ENCODE measurements around the gene OVCA2. TPM values are rescaled to one million over a fixed set of nuclear protein-coding genes. Genes with fewer than 3 reads are reported as not detected.

Gene OVCA2
- total RNA-seq, 1 donor from 2014 or later: 21.4 TPM

DNA sequence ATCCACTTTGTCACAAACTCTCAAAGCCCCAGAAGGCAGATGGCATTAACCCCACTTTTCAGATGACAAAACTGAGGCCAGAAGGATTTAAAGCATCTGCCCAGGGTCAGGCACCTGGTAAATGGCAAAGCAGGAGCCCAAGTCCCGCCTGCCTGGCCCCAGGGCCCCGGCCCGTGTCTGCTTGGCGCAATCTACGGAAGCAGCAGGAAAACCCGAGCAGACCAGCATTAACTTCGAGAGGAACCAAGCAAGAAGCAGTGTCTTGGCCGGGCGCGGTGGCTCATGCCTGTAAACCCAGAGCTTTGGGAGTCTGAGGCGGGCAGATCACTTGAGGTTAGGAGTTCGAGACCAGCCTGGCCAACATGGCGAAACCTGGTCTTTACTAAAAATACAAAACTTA lies 38.3 kb upstream of the OVCA2 start:
- peaks cover 12% of the 10 kb centered on the region for H3K4me1 ChIP-seq
- no peaks in the 10 kb centered on the region for H3K36me3 ChIP-seq
- H3K27me3 ChIP-seq: no peaks in the 10 kb centered on the region
- H3K9me3 ChIP-seq: no peaks in the 10 kb centered on the region
- TF ChIP-seq, protein P1, sequence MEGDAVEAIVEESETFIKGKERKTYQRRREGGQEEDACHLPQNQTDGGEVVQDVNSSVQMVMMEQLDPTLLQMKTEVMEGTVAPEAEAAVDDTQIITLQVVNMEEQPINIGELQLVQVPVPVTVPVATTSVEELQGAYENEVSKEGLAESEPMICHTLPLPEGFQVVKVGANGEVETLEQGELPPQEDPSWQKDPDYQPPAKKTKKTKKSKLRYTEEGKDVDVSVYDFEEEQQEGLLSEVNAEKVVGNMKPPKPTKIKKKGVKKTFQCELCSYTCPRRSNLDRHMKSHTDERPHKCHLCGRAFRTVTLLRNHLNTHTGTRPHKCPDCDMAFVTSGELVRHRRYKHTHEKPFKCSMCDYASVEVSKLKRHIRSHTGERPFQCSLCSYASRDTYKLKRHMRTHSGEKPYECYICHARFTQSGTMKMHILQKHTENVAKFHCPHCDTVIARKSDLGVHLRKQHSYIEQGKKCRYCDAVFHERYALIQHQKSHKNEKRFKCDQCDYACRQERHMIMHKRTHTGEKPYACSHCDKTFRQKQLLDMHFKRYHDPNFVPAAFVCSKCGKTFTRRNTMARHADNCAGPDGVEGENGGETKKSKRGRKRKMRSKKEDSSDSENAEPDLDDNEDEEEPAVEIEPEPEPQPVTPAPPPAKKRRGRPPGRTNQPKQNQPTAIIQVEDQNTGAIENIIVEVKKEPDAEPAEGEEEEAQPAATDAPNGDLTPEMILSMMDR (IDR thresholded peaks at IDR 0.05): no peak
- no peak overlapping the region for H3K4me3 ChIP-seq
- intact Hi-C loops (cut with DNase I): no loop called here
- ATAC-seq: no peak
- DNase-seq: no peak
- H3K27ac ChIP-seq: no peak overlapping the region

DNA sequence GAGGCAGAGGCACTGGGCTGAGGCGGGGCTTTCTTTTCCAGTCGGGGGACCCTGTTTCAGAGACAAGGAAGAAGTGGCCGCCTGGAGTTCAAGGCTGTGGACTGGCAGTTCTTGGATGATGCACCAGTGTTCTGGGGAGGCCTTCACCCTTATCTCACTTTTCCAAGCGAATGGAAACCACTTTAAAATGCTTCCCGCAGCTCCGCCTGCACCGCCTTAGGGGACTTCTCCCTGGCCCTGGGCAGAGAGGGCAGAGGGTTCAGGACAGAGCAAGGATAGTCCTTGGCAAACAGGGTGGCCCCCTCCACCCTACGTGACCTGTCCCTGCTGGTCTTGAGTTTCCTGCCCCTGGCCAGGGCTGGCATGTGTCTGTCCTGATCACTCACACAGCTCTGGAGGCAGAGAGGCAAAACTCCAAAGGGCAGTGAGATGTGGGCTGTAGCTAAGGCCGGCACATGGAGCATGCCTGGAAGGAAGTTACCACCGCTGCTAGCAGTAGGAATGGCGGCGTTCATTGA lies 37.3 kb upstream of the OVCA2 start:
- Histone ChIP-seq H3K36me3 (no peaks in the 10 kb centered on the region), H3K27ac (no peak overlapping the region), H3K4me3 (no peak overlapping the region), H3K27me3 (no peaks in the 10 kb centered on the region), H3K4me1 (peaks cover 8% of the 10 kb centered on the region), H3K9me3 (no peaks in the 10 kb centered on the region)
- DNase-seq: no peak
- peak; percentile 5 for ATAC-seq
- TF ChIP-seq, protein P1 (IDR thresholded peaks at IDR 0.05): no peak
- intact Hi-C loops (cut with DNase I): no loop called here

DNA sequence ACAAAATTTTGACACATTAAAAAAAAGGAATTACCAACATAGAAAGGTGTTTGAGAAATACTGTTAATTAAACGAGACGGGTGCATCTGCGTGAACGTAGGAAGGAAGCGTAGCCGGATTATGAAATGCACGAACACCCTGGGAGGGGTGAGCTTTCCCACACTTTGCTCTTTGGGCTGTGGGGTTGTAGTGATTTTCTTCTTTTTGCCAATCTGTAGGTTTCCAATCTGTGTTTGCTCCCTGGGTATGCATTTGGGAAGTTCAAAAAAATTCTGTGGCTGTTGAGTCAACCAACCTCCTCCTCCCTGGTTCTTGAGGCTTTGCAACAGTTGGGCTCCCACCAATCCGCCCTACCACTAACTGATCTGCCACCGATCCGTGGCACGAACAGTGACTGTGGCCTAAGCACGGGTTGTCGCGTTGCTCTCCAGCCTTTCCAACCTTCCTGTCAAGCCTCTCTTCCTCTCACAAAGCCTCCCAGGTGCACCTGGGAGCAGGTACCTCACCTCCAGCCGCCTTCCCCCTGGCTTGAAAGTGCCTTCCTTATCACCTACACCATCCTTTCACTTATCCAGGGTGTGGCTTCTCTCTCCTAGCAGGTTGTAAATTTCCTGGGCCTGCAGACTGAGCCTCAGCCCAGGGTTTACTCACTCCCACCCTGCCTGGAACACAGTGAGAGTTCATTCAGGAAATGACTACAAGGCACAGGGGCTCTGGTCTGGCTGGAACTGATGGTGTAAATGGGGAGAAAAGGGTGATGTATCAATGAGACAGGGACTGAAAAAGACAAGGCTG lies 33.3 kb upstream of the OVCA2 start:
- ATAC-seq: no peak
- H3K27ac ChIP-seq: no peak overlapping the region
- intact Hi-C loops (cut with DNase I): no loop called here

DNA sequence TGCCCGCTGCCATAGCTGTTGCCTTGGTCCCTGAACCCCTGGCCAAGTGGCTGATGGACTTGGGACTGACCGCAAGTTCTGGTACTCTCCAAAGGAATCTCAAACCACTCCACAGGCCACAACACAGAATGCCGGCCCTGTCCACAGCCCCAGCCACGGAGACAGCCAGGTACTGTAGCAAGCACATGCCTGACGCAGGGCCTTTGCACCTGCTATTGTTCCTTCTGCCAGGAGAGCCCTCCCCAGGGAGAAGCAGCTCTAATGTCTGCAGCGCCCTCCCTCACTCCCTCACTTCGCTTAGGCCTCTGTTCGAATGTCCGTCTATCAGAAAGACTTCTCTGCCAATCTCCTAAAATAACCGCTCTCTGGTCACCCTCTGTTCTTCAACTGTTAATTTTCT lies 32.1 kb upstream of the OVCA2 start:
- Histone ChIP-seq H3K4me1 (peaks cover 12% of the 10 kb centered on the region), H3K27me3 (no peaks in the 10 kb centered on the region), H3K27ac (no peak overlapping the region), H3K9me3 (no peaks in the 10 kb centered on the region), H3K36me3 (no peaks in the 10 kb centered on the region), H3K4me3 (no peak overlapping the region)
- no peak for DNase-seq
- intact Hi-C loops (cut with DNase I): no loop called here
- no peak for ATAC-seq
- TF ChIP-seq, protein P1 (IDR thresholded peaks at IDR 0.05): no peak

More for the DNA sequence above, 33.3 kb upstream of the OVCA2 start:
- H3K9me3 ChIP-seq: no peaks in the 10 kb centered on the region
- H3K4me3 ChIP-seq: no peak overlapping the region
- no peak for DNase-seq
- H3K4me1 ChIP-seq: peaks cover 12% of the 10 kb centered on the region
- no peaks in the 10 kb centered on the region for H3K36me3 ChIP-seq
- H3K27me3 ChIP-seq: no peaks in the 10 kb centered on the region
- TF ChIP-seq, protein P1 (IDR thresholded peaks at IDR 0.05): no peak

DNA sequence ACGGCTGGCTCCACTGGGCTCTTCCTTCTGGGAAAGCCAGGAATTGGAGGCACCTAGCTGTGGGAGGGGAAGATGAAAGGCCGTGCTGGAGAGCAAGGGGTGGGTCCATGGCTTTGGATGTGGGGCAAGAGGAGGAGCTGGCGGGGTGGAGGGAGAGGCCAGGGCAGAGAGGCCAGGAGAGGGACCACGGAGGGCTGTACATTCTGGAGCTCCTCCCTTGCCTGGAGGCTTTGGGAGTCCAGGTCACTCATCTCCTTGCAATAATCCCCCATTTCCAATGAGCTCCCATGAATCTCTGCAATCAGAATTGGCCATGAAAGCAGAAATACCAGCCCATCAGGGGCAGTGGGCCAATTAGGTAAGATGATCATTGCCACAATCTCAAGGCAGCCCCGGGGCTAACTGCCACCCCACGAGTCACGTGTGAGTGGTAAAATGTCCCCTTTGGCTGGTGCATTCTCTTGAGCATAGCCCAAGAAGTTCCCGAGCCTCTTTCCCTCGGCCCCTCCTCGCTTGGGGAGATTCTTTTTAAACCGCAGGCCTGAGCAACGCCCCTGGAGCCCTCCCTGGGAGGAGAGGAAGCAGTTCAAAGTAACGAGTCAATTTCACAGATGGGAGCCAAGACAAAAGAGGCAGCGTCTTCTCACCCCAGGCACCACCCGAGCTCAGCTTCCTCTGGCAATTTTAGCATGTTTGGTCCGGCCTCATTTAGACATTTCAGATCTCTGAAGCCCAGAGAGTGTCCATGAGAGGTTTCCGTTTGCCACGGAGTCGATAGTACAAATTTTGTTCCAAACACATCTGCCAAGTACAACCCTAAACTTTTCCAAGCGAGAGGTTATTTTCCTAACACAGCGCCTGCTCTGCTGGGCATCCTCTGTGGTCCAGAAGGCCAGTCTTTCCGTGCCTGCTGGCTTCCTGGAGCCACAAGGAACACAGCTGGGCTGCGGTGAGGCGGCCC lies 30.1 kb upstream of the OVCA2 start:
- H3K27me3 ChIP-seq: no peaks in the 10 kb centered on the region
- H3K4me3 ChIP-seq: no peak overlapping the region
- peaks cover 12% of the 10 kb centered on the region for H3K4me1 ChIP-seq
- no peaks in the 10 kb centered on the region for H3K9me3 ChIP-seq
- ATAC-seq (peak; percentile 71), DNase-seq (peak; percentile 72)
- TF ChIP-seq, protein P1 (IDR thresholded peaks at IDR 0.05): no peak
- H3K36me3 ChIP-seq: no peaks in the 10 kb centered on the region
- intact Hi-C loops (cut with DNase I): no loop called here
- peak overlapping the region; percentile 66 for H3K27ac ChIP-seq
